ACC112 (cell line): Measurements from ENCODE around the gene ZNF362.

Experiments used
- H2AFZ ChIP-seq: fragments of 200-600 bp; sonication (generic); one replicate; pipeline ENCODE4 v1.6.0; 2017; ENCODE audit warnings: antibody characterized with exemption, low read length; ENCODE audit not compliant: unreplicated experiment
- H3K27ac ChIP-seq: fragments of 200-600 bp; sonication (generic); 2 replicates; pipeline ENCODE4 v1.5.1; 2014; ENCODE audit warnings: low read depth, mild to moderate bottlenecking, antibody characterized with exemption, low read length, moderate library complexity
- H3K27me3 ChIP-seq: fragments of 200-600 bp; sonication (generic); 2 replicates; pipeline ENCODE4 v1.6.1; 2014; ENCODE audit warnings: mild to moderate bottlenecking, antibody characterized with exemption, low read length, moderate library complexity, mixed read lengths; ENCODE audit not compliant: insufficient read depth
- H3K36me3 ChIP-seq: fragments of 200-600 bp; sonication (generic); 2 replicates; pipeline ENCODE4 v1.6.1; 2016; ENCODE audit warnings: mild to moderate bottlenecking, antibody characterized with exemption, low read length, moderate library complexity, mixed read lengths; ENCODE audit not compliant: insufficient read depth
- H3K4me1 ChIP-seq: fragments of 200-600 bp; sonication (generic); one replicate; pipeline ENCODE4 v1.6.1; 2016; ENCODE audit warnings: low read length, mixed read lengths; ENCODE audit not compliant: insufficient read depth, unreplicated experiment, control insufficient read depth
- H3K4me3 ChIP-seq: fragments of 200-600 bp; sonication (generic); 2 replicates; pipeline ENCODE4 v1.5.1; 2014; ENCODE audit warnings: mild to moderate bottlenecking, low read depth, low read length
- H3K79me2 ChIP-seq: fragments of 200-600 bp; sonication (generic); one replicate; pipeline ENCODE4 v1.6.0; 2016; ENCODE audit warnings: low read length; ENCODE audit not compliant: control insufficient read depth, unreplicated experiment, insufficient read depth

The ZNF362 gene

DNA sequence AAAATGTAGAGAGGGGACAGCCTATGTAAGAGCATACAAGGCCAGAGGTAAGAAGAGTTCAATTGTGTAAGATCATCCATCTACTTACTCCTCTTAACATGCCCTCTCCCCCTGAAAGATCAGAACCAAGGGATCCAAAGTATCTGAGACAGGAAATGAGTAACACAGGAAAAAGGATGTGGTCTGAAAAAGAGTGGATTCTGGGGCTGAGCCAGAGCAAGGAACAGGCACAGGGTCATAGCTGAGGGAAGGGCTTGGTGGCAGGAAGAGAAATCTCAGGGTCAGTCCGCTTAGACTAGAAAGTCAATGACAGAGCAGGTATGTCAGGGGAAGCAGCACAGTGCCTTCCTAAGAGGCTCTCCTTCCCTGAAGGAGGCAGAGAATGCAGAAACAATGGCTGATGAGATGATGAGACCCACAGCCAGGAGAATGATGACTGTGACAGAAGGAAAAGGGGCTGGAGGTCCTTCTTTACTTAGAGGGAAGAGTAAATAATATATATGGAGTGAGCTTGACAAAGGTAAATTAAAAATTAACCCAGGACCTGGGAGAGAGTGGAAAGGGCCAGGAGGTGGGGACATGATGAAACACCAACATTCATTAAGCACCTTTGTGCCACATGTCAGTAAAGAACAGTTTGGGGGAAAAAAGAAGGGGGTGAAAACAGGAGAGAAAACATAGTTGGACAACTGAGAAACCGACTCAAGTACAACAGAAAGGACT is 90.8 kb downstream of the ZNF362 start:
- no peak overlapping the region for H2AFZ ChIP-seq
- H3K27me3 ChIP-seq, result no peaks in the 10 kb centered on the region
- peaks cover 35% of the 10 kb centered on the region for H3K36me3 ChIP-seq
- H3K27ac ChIP-seq, result peak overlapping the region; percentile 98
- peaks cover 55% of the 10 kb centered on the region for H3K4me1 ChIP-seq
- H3K4me3 ChIP-seq, result peak overlapping the region; percentile 98
- peaks cover 80% of the 10 kb centered on the region for H3K79me2 ChIP-seq

GRCh38 chr1:33347650-33347992 is 91.3 kb downstream of the ZNF362 start:
- peaks cover 50% of the 10 kb centered on the region for H3K4me1 ChIP-seq
- no peak overlapping the region for H2AFZ ChIP-seq
- H3K27ac ChIP-seq, result peak overlapping the region; percentile 98
- H3K4me3 ChIP-seq, result peak overlapping the region; percentile 98
- no peaks in the 10 kb centered on the region for H3K27me3 ChIP-seq
- H3K79me2 ChIP-seq, result peaks cover 75% of the 10 kb centered on the region
- H3K36me3 ChIP-seq, result peaks cover 34% of the 10 kb centered on the region

DNA sequence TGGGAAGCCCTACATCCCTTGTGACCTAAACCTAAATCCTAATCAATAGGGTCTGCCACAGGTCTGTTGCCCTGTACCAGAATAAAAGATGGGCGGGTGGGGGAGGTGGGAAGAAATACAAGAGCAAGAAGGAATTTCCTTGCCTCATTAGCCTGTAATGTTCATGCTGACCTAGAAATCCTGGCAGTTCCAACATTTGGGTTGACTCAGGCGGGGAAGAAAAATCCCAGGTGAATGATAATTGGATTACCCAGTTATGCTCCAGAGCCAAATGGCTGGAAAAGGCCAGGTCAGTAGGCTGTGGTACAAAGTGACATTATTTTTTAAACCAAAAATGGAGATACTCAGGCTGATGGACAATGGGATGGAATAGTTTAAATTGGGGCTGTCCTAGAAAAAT is 91.9 kb downstream of the ZNF362 start:
- no peak overlapping the region for H2AFZ ChIP-seq
- no peaks in the 10 kb centered on the region for H3K27me3 ChIP-seq
- peaks cover 30% of the 10 kb centered on the region for H3K36me3 ChIP-seq
- peaks cover 44% of the 10 kb centered on the region for H3K4me1 ChIP-seq
- peaks cover 69% of the 10 kb centered on the region for H3K79me2 ChIP-seq
- H3K4me3 ChIP-seq, result peak overlapping the region; percentile 98
- peak overlapping the region; percentile 98 for H3K27ac ChIP-seq

- Histone ChIP-seq H3K27ac (peak overlapping the region; percentile 98), H3K27me3 (no peaks in the 10 kb centered on the region), H3K4me3 (peak overlapping the region; percentile 98), H3K36me3 (peaks cover 28% of the 10 kb centered on the region), H3K4me1 (peaks cover 40% of the 10 kb centered on the region), H2AFZ (no peak overlapping the region), H3K79me2 (peaks cover 64% of the 10 kb centered on the region)
Measured at GRCh38 chr1:33348676-33349080, 92.4 kb downstream of the ZNF362 start.

- H3K27ac ChIP-seq, result peak overlapping the region; percentile 98
Measured at GRCh38 chr1:33349081-33349759, 92.9 kb downstream of the ZNF362 start.

GRCh38 chr1:33349778-33350610 is 93.7 kb downstream of the ZNF362 start:
- H2AFZ ChIP-seq, result peak overlapping the region; percentile 91
- H3K4me3 ChIP-seq, result peak overlapping the region; percentile 95
- H3K4me1 ChIP-seq, result peaks cover 27% of the 10 kb centered on the region
- H3K27ac ChIP-seq, result peak overlapping the region; percentile 69
- H3K79me2 ChIP-seq, result peaks cover 51% of the 10 kb centered on the region
- H3K27me3 ChIP-seq, result no peaks in the 10 kb centered on the region
- peaks cover 23% of the 10 kb centered on the region for H3K36me3 ChIP-seq

More at GRCh38 chr1:33349081-33349759, 92.9 kb downstream of the ZNF362 start:
- Histone ChIP-seq H3K79me2 (peaks cover 59% of the 10 kb centered on the region), H2AFZ (no peak overlapping the region), H3K4me3 (peak overlapping the region; percentile 98), H3K4me1 (peaks cover 34% of the 10 kb centered on the region), H3K36me3 (peaks cover 23% of the 10 kb centered on the region), H3K27me3 (no peaks in the 10 kb centered on the region)
